Ascending aorta (tissue), 2 donors: ENCODE results near the gene FCER2. TPM values are rescaled to one million over a fixed set of nuclear protein-coding genes. Genes with fewer than 3 reads are reported as not detected.

ENCODE experiments used
- DNase-seq, 2 donors: peaks; one replicate each; pipeline ENCODE4 v3.0.0-alpha.2; 2019; ENCODE audit warnings: low spot score in 2 of 2
- H3K27ac ChIP-seq, 2 donors: fragments of 200-600 bp; sonication (generic); one replicate each; pipeline ENCODE4 v1.5.1; 2016 to 2017; ENCODE audit warnings: mild to moderate bottlenecking in 1 of 2
- H3K27me3 ChIP-seq: fragments of 200-600 bp; sonication (generic); one replicate; pipeline ENCODE4 v1.5.1; 2017
- H3K36me3 ChIP-seq, 2 donors: fragments of 200-600 bp; sonication (generic); one replicate each; pipeline ENCODE4 v1.5.1; 2016
- H3K4me1 ChIP-seq, 2 donors: fragments of 200-600 bp; sonication (generic); one replicate each; pipeline ENCODE4 v1.5.1; 2016 to 2017; ENCODE audit warnings: mild to moderate bottlenecking in 1 of 2
- H3K4me3 ChIP-seq, 2 donors: fragments of 200-600 bp; sonication (generic); one replicate each; pipeline ENCODE4 v1.5.1; 2016 to 2017; ENCODE audit warnings: mild to moderate bottlenecking in 1 of 2
- H3K9me3 ChIP-seq, 2 donors: fragments of 200-600 bp; sonication (generic); one replicate each; pipeline ENCODE4 v1.5.1; 2016
- CTCF ChIP-seq, 3 experiments: fragments of 200-600 bp in 2 of 3; fragments of 450-650 bp in 1 of 3; sonication (generic) in 2 of 3; IDR thresholded peaks; one replicate each; pipeline ENCODE4 v1.5.1; 2016 to 2019; ENCODE audit warnings: antibody characterized with exemption in 3 of 3, mild to moderate bottlenecking in 1 of 3, moderate library complexity in 1 of 3
- intact Hi-C: fragments of 100-400 bp; cut with DNase I; formaldehyde crosslinking; loops from one replicate; pipeline ENCODE4 v1.15.1; 2023
- total RNA-seq: library from RNA; depleted of rRNA; stranded (reverse); fragments of >200 nt; gene quantifications from one replicate; pipeline ENCODE4 v1.1.0, GENCODE V29; 2016

Gene FCER2
- total RNA-seq, 1 donor from 2014 or later: not detected

GRCh38 chr19:7709932-7710460, 8.1 kb upstream of the FCER2 start:
- no peak for TF ChIP-seq CTCF (IDR thresholded peaks at IDR 0.05)
- no peak overlapping the region for H3K4me3 ChIP-seq
- H3K27ac ChIP-seq: no peak overlapping the region
- intact Hi-C loops: no loop called here
- H3K36me3 ChIP-seq: no peaks in the 10 kb centered on the region
- H3K9me3 ChIP-seq: no peaks in the 10 kb centered on the region
- H3K27me3 ChIP-seq: no peaks in the 10 kb centered on the region
- DNase-seq: no peak
- no peaks in the 10 kb centered on the region for H3K4me1 ChIP-seq

DNA sequence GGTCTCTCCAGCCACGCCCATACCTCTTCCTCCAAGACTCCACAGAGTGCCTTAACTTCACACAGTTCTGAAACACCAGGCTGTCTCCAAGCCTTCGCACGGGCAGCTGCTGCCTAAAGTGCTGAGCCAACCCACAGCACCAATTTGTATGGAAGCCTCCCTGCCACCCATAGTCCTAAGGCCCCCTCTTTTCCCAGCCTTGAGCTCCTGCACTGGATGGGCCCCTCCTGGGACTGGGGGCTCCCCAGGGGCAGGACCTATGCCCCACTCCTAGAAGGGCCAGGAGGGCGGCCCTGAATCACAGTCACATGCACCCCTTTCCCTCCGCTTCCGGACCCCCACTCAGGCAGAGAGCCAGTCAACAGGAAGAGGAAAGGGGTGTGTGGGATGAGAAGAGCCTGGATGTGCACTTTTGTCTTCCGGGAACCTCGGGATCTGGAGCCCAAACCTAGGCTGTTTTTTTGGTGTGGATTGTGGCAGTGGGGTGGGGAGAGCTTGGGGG, 5.1 kb upstream of the FCER2 start:
- DNase-seq: no peak
- intact Hi-C loops: no loop called here
- Histone ChIP-seq H3K27ac (no peak overlapping the region), H3K9me3 (no peaks in the 10 kb centered on the region), H3K36me3 (no peaks in the 10 kb centered on the region), H3K27me3 (no peaks in the 10 kb centered on the region), H3K4me1 (no peaks in the 10 kb centered on the region), H3K4me3 (no peak overlapping the region)
- TF ChIP-seq CTCF (IDR thresholded peaks at IDR 0.05): no peak

- H3K36me3 ChIP-seq: no peaks in the 10 kb centered on the region
- H3K27ac ChIP-seq: peak overlapping the region in 1 of 2 donors; percentile 16
- no peaks in the 10 kb centered on the region for H3K9me3 ChIP-seq
- H3K4me1 ChIP-seq: no peaks in the 10 kb centered on the region
- DNase-seq: no peak
- TF ChIP-seq CTCF (IDR thresholded peaks at IDR 0.05): no peak
- no peak overlapping the region for H3K4me3 ChIP-seq
- no peaks in the 10 kb centered on the region for H3K27me3 ChIP-seq
- intact Hi-C loops: no loop called here
Measured at GRCh38 chr19:7706188-7706954, 4.4 kb upstream of the FCER2 start.

DNA sequence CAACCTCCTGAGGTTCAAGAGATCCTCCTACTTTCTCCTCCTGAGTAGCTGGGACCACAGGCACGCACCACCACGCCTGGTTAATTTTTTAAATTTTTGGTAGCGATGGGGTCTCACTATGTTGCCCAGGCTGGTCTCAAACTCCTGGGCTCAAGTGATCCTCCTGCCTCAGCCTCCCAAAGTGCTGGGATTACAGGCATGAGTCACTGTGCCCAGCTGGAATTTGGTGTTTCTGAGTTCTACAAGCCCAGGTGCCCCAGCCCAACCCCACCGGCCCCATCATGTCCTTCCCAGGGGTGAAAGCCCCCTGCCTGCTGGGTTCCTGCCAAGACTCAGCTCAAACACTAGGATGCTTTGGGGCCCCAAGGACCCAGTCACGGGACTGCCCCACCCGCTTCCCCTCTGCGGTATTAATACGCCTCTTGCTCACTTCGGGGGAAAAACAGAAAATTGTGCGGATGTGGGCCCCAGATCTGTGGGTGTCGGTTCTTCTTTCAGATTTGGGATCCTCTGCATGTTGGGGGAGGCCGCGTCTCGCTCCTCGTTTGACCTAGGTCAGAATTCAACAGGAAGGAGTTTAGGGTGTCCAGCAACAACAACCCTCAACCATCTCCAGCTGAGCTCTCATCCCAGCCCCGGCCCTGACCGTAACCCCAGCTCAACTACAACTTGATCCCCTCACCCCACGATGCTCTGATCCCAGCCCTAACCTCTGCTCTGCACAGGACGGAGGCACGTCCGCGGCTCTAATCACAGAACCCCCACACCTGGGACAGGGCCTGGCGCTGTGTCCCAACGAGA, 3.7 kb upstream of the FCER2 start:
- no peak overlapping the region for H3K4me3 ChIP-seq
- intact Hi-C loops: no loop called here
- H3K27ac ChIP-seq: peak overlapping the region in 1 of 2 donors; percentile 16
- no peaks in the 10 kb centered on the region for H3K27me3 ChIP-seq
- TF ChIP-seq CTCF (IDR thresholded peaks at IDR 0.05): no peak
- no peaks in the 10 kb centered on the region for H3K36me3 ChIP-seq
- H3K9me3 ChIP-seq: no peaks in the 10 kb centered on the region
- H3K4me1 ChIP-seq: no peaks in the 10 kb centered on the region
- no peak for DNase-seq

DNA sequence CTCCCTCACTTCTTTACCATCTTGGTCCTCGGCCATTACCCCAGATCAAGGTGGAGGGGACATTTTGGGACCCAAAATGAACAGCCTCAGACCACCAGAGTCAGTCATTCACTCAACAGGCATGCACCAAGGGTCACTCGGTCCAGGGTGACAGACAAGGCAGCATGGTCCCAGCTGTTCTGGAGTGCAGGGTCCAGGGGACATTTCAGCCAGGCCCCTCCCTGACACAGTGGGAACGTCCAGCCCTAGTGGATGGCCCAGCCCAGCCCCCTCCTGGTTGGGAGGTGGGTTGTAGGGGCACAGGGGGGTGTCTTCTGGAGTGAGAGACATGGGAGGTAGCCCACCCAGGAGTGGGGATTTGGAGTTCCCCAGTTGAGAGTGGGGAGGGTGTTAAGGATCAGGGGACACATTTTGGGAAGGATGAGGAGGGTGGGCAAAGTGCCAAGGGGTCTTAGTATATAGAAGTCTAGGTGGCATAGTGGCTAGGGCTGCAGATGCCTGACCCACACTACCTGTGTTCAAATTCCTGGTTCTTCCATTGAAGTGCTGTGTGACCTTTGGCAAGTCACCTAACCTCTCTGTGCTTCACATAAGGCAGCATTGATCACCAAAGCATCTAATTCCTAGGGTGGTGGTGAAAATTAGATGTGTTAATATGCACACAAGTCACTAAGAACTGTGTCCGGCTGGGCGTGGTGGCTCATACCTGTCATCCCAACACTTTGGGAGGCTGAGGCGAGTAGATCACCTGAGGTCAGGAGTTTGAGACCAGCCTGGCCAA, 2.5 kb upstream of the FCER2 start:
- Histone ChIP-seq H3K27ac (no peak overlapping the region), H3K4me3 (no peak overlapping the region), H3K4me1 (no peaks in the 10 kb centered on the region), H3K36me3 (no peaks in the 10 kb centered on the region), H3K9me3 (no peaks in the 10 kb centered on the region), H3K27me3 (no peaks in the 10 kb centered on the region)
- TF ChIP-seq CTCF (IDR thresholded peaks at IDR 0.05): no peak
- DNase-seq: no peak
- intact Hi-C loops: no loop called here
